Loucy (cell line): ENCODE measurements around the gene COL24A1.

Experiments
- EZH2phosphoT487 ChIP-seq: fragments of 200-600 bp; IDR thresholded peaks from 2 replicates; pipeline ENCODE4 v1.6.1; 2018; ENCODE audit warnings: antibody characterized with exemption, mild to moderate bottlenecking, moderate library complexity, borderline replicate concordance
- TF ChIP-seq, protein P1 (sequence below): fragments of 200-600 bp; sonication (generic); conservative IDR thresholded peaks from 2 replicates; pipeline ENCODE4 v1.5.1; 2014; ENCODE audit warnings: mild to moderate bottlenecking, antibody characterized with exemption, low read length

DNA sequence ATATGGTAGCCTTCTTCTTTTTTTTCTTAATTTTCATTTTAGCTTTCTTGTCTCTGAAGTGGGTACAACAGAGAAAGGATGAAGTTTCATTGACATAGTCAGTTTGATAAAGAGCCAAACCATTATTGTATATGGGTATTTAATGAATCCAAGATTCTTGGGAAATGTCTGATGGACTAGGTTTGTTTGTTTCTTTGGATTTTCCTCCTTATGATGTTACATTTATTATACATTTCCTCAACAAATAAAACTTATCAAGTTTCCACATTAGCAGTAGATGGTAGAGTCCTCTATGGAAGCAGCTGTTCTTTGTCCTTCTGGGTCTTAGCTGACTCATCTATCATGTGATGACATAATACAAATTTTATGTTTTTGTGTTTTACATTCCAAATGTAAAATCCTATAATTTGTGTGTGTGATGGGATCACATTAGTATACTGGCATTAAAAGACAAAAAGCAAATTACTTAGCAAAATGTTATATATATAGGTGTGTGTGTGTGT is 6.0 kb downstream of the COL24A1 start:
- TF ChIP-seq, protein P1, sequence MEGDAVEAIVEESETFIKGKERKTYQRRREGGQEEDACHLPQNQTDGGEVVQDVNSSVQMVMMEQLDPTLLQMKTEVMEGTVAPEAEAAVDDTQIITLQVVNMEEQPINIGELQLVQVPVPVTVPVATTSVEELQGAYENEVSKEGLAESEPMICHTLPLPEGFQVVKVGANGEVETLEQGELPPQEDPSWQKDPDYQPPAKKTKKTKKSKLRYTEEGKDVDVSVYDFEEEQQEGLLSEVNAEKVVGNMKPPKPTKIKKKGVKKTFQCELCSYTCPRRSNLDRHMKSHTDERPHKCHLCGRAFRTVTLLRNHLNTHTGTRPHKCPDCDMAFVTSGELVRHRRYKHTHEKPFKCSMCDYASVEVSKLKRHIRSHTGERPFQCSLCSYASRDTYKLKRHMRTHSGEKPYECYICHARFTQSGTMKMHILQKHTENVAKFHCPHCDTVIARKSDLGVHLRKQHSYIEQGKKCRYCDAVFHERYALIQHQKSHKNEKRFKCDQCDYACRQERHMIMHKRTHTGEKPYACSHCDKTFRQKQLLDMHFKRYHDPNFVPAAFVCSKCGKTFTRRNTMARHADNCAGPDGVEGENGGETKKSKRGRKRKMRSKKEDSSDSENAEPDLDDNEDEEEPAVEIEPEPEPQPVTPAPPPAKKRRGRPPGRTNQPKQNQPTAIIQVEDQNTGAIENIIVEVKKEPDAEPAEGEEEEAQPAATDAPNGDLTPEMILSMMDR, result no peak
- no peak for TF ChIP-seq EZH2phosphoT487
